ENCODE measurements around the gene MYO9A. TPM values are rescaled to one million over a fixed set of nuclear protein-coding genes. Genes with fewer than 3 reads are reported as not detected.

Gene MYO9A
- total RNA-seq, 1 donor from 2014 or later = 17.0 TPM

DNA sequence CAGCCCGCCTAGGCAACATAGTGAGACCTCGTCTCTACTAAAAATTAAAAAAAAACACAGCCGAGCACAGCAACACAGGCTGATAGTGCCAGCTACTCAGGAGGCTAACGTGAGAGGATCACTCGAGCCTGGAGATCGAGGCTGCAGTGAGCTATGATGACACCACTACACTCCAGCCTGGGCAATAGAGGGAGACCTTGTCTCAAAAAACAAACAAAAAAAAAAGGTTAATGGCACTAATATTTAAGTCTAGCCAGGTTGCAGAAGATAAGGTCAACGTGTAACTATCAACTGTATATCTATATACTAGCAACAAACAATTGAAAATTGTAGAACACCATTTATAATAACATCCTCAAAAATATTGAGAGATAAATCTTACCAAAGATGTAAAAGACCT is 75.1 kb downstream of the MYO9A start:
- Histone ChIP-seq H3K27me3 (ENCODE audit: control insufficient read depth, insufficient read depth, low read length) (no peaks in the 10 kb centered on the region), H3K36me3 (ENCODE audit: control insufficient read depth, insufficient read depth, low read length) (no peaks in the 10 kb centered on the region), H3K4me3 (ENCODE audit: low read depth, low read length) (no peak overlapping the region)
- DNase-seq (ENCODE audit: low read depth) = no peak
- TF ChIP-seq, protein P1, sequence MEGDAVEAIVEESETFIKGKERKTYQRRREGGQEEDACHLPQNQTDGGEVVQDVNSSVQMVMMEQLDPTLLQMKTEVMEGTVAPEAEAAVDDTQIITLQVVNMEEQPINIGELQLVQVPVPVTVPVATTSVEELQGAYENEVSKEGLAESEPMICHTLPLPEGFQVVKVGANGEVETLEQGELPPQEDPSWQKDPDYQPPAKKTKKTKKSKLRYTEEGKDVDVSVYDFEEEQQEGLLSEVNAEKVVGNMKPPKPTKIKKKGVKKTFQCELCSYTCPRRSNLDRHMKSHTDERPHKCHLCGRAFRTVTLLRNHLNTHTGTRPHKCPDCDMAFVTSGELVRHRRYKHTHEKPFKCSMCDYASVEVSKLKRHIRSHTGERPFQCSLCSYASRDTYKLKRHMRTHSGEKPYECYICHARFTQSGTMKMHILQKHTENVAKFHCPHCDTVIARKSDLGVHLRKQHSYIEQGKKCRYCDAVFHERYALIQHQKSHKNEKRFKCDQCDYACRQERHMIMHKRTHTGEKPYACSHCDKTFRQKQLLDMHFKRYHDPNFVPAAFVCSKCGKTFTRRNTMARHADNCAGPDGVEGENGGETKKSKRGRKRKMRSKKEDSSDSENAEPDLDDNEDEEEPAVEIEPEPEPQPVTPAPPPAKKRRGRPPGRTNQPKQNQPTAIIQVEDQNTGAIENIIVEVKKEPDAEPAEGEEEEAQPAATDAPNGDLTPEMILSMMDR (IDR thresholded peaks at IDR 0.05; ENCODE audit: insufficient read depth, low read length, poor library complexity, severe bottlenecking) = no peak

DNA sequence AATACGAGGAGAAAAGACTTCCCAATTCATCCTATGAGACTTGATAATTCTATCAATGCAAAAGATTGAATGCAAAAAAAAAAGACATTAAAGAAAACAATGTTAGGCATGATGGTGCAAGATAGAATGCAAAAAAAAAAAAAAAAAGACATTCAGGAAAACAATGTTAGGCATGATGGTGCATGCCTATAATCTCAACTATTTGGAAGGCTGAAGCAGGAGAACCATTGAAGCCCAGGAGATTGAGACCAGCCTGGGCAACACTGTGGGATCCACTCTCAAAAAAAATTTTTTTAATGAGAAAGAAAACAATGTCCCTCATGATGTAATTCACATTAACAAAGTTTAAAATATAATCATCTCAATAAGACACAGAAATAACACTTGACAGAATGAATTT is 75.9 kb downstream of the MYO9A start:
- H3K27me3 ChIP-seq (ENCODE audit: control insufficient read depth, insufficient read depth, low read length) = no peaks in the 10 kb centered on the region
- DNase-seq (ENCODE audit: low read depth) = no peak
- TF ChIP-seq, protein P1 (IDR thresholded peaks at IDR 0.05; ENCODE audit: insufficient read depth, low read length, poor library complexity, severe bottlenecking) = no peak
- no peaks in the 10 kb centered on the region for H3K36me3 ChIP-seq (ENCODE audit: control insufficient read depth, insufficient read depth, low read length)
- no peak overlapping the region for H3K4me3 ChIP-seq (ENCODE audit: low read depth, low read length)

DNA sequence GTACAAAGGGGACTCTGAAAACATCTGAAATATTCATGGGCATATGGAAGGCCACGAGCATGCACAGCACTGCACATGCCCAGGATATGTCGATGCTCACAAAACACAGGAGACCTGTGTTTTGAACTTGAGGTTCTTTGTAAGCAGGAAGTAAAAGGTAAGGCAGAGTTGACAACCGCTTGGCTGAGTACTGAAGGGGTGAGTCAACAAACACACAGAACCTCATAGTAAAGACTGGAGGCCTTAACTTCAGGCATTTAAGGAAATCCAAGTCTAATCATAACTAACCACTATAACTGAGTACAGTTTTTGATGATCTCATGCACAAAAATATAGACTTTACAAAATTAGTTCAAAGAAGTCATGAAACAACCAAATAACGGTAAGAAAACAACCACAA is 80.6 kb downstream of the MYO9A start:
- Histone ChIP-seq H3K36me3 (ENCODE audit: control insufficient read depth, insufficient read depth, low read length) (no peaks in the 10 kb centered on the region), H3K27me3 (ENCODE audit: control insufficient read depth, insufficient read depth, low read length) (no peaks in the 10 kb centered on the region), H3K4me3 (ENCODE audit: low read depth, low read length) (no peak overlapping the region)
- DNase-seq (ENCODE audit: low read depth) = no peak
- TF ChIP-seq, protein P1 (IDR thresholded peaks at IDR 0.05; ENCODE audit: insufficient read depth, low read length, poor library complexity, severe bottlenecking) = no peak

DNA sequence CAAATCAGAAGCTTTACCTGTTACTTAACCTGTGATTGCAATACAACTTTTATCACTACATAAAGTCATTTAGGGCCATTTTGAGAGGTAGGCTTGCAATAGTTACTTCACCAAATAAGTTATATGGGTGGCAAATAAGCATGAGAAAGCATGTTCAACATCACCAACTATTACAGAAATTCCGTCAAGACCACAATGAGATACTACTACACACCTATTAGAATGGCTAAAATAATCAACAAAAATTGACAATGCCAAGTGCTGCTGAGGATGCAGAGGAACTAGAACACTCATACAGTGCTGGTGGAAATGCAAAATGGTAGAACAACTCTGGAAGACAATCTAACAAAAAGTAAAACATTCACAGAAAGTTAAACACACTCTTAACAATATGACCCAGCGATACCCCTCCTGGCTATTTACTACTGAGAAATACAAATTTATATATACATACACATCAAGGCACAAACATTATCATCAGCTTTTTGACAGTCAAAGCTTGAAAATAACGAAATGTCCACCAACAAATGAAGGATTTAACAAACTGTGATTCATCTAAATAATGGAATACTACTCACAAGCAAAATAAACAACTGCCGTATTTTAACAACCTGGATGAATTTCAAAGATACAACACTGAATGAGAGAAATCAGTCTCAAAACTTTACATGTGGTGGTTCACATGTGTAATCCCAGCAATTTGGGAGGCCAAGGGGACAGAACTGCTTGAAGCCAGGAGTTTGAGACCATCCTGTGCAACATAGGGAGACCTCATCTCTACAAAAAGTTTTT is 82.9 kb downstream of the MYO9A start:
- H3K27me3 ChIP-seq (ENCODE audit: control insufficient read depth, insufficient read depth, low read length) = no peaks in the 10 kb centered on the region
- DNase-seq (ENCODE audit: low read depth) = no peak
- no peak overlapping the region for H3K4me3 ChIP-seq (ENCODE audit: low read depth, low read length)
- TF ChIP-seq, protein P1 (IDR thresholded peaks at IDR 0.05; ENCODE audit: insufficient read depth, low read length, poor library complexity, severe bottlenecking) = no peak
- H3K36me3 ChIP-seq (ENCODE audit: control insufficient read depth, insufficient read depth, low read length) = no peaks in the 10 kb centered on the region

DNA sequence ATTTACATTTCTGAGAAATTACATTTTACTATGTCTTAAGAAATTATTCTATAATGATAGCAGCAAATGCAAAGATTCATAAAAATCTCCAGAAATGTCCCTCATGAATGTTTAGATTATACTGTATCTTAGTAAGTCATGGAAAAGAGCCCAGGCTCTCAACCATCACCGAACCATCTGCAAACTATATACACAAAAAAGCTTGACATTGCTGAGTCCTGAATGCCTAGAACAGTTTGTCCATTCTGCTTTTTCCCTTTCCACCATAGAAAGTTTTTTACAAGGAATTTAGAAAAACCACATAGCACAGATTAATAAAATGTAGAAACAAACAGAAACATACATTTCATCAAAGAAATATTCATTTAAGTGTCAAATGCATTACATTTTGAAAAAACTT is 83.6 kb downstream of the MYO9A start:
- DNase-seq (ENCODE audit: low read depth) = no peak
- Histone ChIP-seq H3K27me3 (ENCODE audit: control insufficient read depth, insufficient read depth, low read length) (no peaks in the 10 kb centered on the region), H3K4me3 (ENCODE audit: low read depth, low read length) (no peak overlapping the region), H3K36me3 (ENCODE audit: control insufficient read depth, insufficient read depth, low read length) (no peaks in the 10 kb centered on the region)
- TF ChIP-seq, protein P1 (IDR thresholded peaks at IDR 0.05; ENCODE audit: insufficient read depth, low read length, poor library complexity, severe bottlenecking) = no peak

DNA sequence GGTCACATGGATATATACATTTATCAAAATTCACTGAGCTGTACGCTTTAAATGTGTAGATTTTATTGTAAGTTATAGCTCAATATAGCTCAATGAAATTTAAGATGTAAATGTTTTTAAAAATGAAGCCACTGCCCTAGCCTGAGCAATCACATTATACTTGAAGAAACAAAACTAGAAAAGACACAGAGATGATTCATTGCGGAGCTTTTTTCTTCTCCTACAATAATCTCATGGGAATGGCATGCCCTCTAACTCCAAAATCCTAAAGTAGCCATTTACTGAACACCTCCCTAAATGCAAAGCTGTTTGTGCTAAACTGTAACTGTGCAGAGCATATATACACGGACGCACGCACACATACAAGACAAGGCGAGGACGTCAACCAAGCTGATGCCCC is 84.2 kb downstream of the MYO9A start:
- H3K27me3 ChIP-seq (ENCODE audit: control insufficient read depth, insufficient read depth, low read length) = no peaks in the 10 kb centered on the region
- TF ChIP-seq, protein P1 (IDR thresholded peaks at IDR 0.05; ENCODE audit: insufficient read depth, low read length, poor library complexity, severe bottlenecking) = no peak
- H3K36me3 ChIP-seq (ENCODE audit: control insufficient read depth, insufficient read depth, low read length) = no peaks in the 10 kb centered on the region
- no peak for DNase-seq (ENCODE audit: low read depth)
- H3K4me3 ChIP-seq (ENCODE audit: low read depth, low read length) = no peak overlapping the region

All from kidney epithelial cell (primary cell).